HCT116 (cell line): ENCODE measurements around the gene DOP1A. TPM values are rescaled to one million over a fixed set of nuclear protein-coding genes. Genes with fewer than 3 reads are reported as not detected.

Experiments
- ATAC-seq: fragments of 200-7000 bp; cut with Tn5 transposase; 2 replicates; pipeline ENCODE4 v1.9.1; 2020; ENCODE audit warnings: mild to moderate bottlenecking, moderate library complexity
- BruUV-seq: library from RNA; stranded (reverse); fragments of 400-500 nt; replicated peaks from 2 replicates; lab custom pipeline; 2021; lab: Mats Ljungman, UMichigan
- CTCF ChIA-PET: fragments of 300-600 bp; sonication (Branson Sonifier 250); formaldehyde crosslinking; loops from one replicate; lab custom pipeline; 2021; ENCODE audit warnings: antibody characterized with exemption; lab: Charles Lee
- POLR2A ChIA-PET: fragments of 300-600, 350-600 bp; sonication (Branson Sonifier 250); formaldehyde crosslinking; loops from one replicate; lab custom pipeline; 2021; ENCODE audit warnings: antibody characterized with exemption; lab: Charles Lee
- RAD21 ChIA-PET, 2 experiments: fragments of 300-600 bp; sonication (Branson Sonifier 250); formaldehyde crosslinking; loops; one replicate each; lab custom pipeline; 2023; ENCODE audit warnings: low total read pairs in 2 of 2; ENCODE audit not compliant: uncharacterized antibody in 2 of 2, unreplicated experiment in 2 of 2, low non-redundant PET in 1 of 2; lab: Charles Lee
- DNase-seq: peaks from one replicate; pipeline ENCODE4 v3.0.0-alpha.2; 2010; ENCODE audit warnings: low read depth, low spot score
- H2AFZ ChIP-seq: fragments of 200-600 bp; shearing (Covaris generic), sonication (generic); 2 replicates; pipeline ENCODE4 v1.6.1; 2017; ENCODE audit warnings: low read depth, mixed run types, mixed read lengths, antibody characterized with exemption, low read length; ENCODE audit not compliant: poor library complexity, severe bottlenecking
- H3K27ac ChIP-seq: 2 replicates; pipeline ENCODE4 v1.5.1; 2012; ENCODE audit warnings: low read depth, low read length
- H3K27me3 ChIP-seq: fragments of 200-600 bp; sonication (generic); 2 replicates; pipeline ENCODE4 v1.6.1; 2016; ENCODE audit warnings: mixed run types, low read length, mixed read lengths; ENCODE audit not compliant: insufficient read depth
- H3K36me3 ChIP-seq, 2 experiments: fragments of 200-500 bp in 1 of 2; fragments of 200-600 bp in 1 of 2; sonication (Bioruptor generic) in 1 of 2; sonication (generic) in 1 of 2; 2 replicates each; pipeline versions ENCODE4 v1.5.1 to v1.6.1; 2014 to 2016; ENCODE audit warnings: low read length in 2 of 2, inconsistent platforms in 1 of 2, mixed read lengths in 1 of 2, mixed run types in 1 of 2; ENCODE audit not compliant: insufficient read depth in 2 of 2, control insufficient read depth in 1 of 2
- H3K4me1 ChIP-seq, 2 experiments: fragments of 200-600 bp in 1 of 2; sonication (generic) in 1 of 2; 2 replicates each; pipeline versions ENCODE4 v1.5.1 to v1.6.1; 2012 to 2017; ENCODE audit warnings: low read length in 2 of 2, inconsistent platforms in 1 of 2, mild to moderate bottlenecking in 1 of 2, mixed read lengths in 1 of 2, mixed run types in 1 of 2, moderate library complexity in 1 of 2; ENCODE audit not compliant: insufficient read depth in 2 of 2, control insufficient read depth in 1 of 2
- H3K4me2 ChIP-seq: fragments of 200-600 bp; sonication (generic); 2 replicates; pipeline ENCODE4 v1.6.1; 2017; ENCODE audit warnings: mixed run types, low read length, mixed read lengths
- H3K4me3 ChIP-seq, 2 experiments: fragments of 200-600 bp in 1 of 2; sonication (generic) in 1 of 2; replicated peaks in 1 of 2; 2 replicates each; pipeline ENCODE4 v1.5.1; 2011 to 2016; ENCODE audit warnings: low read length in 2 of 2, control low read depth in 1 of 2, low read depth in 1 of 2, mild to moderate bottlenecking in 1 of 2, mixed read lengths in 1 of 2, mixed run types in 1 of 2
- H3K79me2 ChIP-seq: fragments of 200-600 bp; sonication (generic); 2 replicates; pipeline ENCODE4 v1.6.1; 2017; ENCODE audit warnings: mild to moderate bottlenecking, mixed run types, low read length, moderate library complexity, mixed read lengths; ENCODE audit not compliant: insufficient read depth
- H3K9ac ChIP-seq: fragments of 200-600 bp; sonication (generic); 2 replicates; pipeline ENCODE4 v1.6.1; 2016; ENCODE audit warnings: low read length, mixed read lengths
- H3K9me2 ChIP-seq: fragments of 200-600 bp; sonication (generic), shearing (Covaris generic); 2 replicates; pipeline ENCODE4 v1.6.1; 2017; ENCODE audit warnings: mixed run types, mild to moderate bottlenecking, moderate library complexity; ENCODE audit not compliant: insufficient read depth
- H3K9me3 ChIP-seq, 2 experiments: fragments of 200-500 bp in 1 of 2; fragments of 200-600 bp in 1 of 2; sonication (Bioruptor generic) in 1 of 2; sonication (generic) in 1 of 2; 2 replicates each; pipeline ENCODE4 v1.6.1; 2014 to 2017; ENCODE audit warnings: low read length in 2 of 2, mixed read lengths in 2 of 2, inconsistent platforms in 1 of 2, low read depth in 1 of 2, mild to moderate bottlenecking in 1 of 2, mixed run types in 1 of 2, moderate library complexity in 1 of 2; ENCODE audit not compliant: control insufficient read depth in 1 of 2, insufficient read depth in 1 of 2
- H4K20me1 ChIP-seq: fragments of 200-600 bp; sonication (generic), shearing (Covaris generic); 2 replicates; pipeline ENCODE4 v1.6.1; 2017; ENCODE audit warnings: mixed run types, mild to moderate bottlenecking, moderate library complexity; ENCODE audit not compliant: insufficient read depth
- CBX3 ChIP-seq: IDR thresholded peaks from 2 replicates; pipeline ENCODE4 v1.6.1; 2012; ENCODE audit warnings: low read depth
- ELF1 ChIP-seq: IDR thresholded peaks from 2 replicates; pipeline ENCODE4 v1.6.1; 2012; ENCODE audit warnings: low read depth, borderline replicate concordance
- EZH2 ChIP-seq: fragments of 200-600 bp; sonication (generic); IDR thresholded peaks from 2 replicates; pipeline ENCODE4 v1.6.1; 2017; ENCODE audit warnings: antibody characterized with exemption, mixed run types
- EZH2phosphoT487 ChIP-seq: fragments of 200-600 bp; IDR thresholded peaks from 2 replicates; pipeline ENCODE4 v1.6.1; 2018; ENCODE audit warnings: antibody characterized with exemption, borderline replicate concordance
- JUND ChIP-seq: IDR thresholded peaks from 2 replicates; pipeline ENCODE4 v1.6.1; 2012
- SIN3A ChIP-seq: IDR thresholded peaks from 2 replicates; pipeline ENCODE4 v1.6.1; 2012; ENCODE audit warnings: low read depth
- SP1 ChIP-seq: IDR thresholded peaks from 2 replicates; pipeline ENCODE4 v1.6.1; 2012; ENCODE audit warnings: low read depth
- TCF7L2 ChIP-seq: IDR thresholded peaks from 2 replicates; pipeline ENCODE4 v1.7.0; 2011; ENCODE audit warnings: borderline replicate concordance, inconsistent platforms; ENCODE audit not compliant: insufficient read depth, insufficient read length; ENCODE audit errors: extremely low read depth
- YY1 ChIP-seq: IDR thresholded peaks from 2 replicates; pipeline ENCODE4 v1.6.1; 2011; ENCODE audit warnings: low read length, low read depth, moderate library complexity, mild to moderate bottlenecking; ENCODE audit not compliant: insufficient replicate concordance; ENCODE audit errors: extremely low read depth
- ZNF274 ChIP-seq: fragments of 200-500 bp; sonication (Bioruptor generic); IDR thresholded peaks from 2 replicates; pipeline ENCODE4 v1.6.1; 2014; ENCODE audit warnings: mild to moderate bottlenecking, low read depth, low read length, inconsistent platforms
- intact Hi-C: fragments of 100-400 bp; cut with micrococcal nuclease; formaldehyde crosslinking; loops from 2 replicates; pipeline ENCODE4 v1.10.0; 2022
- total RNA-seq: library from RNA; stranded (reverse); gene quantifications from one replicate; pipeline ENCODE4 v1.2.1, GENCODE V29; 2021; ENCODE audit not compliant: unreplicated experiment
- TF ChIP-seq, protein P1 (sequence below): IDR thresholded peaks from 2 replicates; pipeline ENCODE4 v1.6.1; 2012

Gene DOP1A
- total RNA-seq, 1 experiment from 2014 or later = 7.1 TPM

DNA sequence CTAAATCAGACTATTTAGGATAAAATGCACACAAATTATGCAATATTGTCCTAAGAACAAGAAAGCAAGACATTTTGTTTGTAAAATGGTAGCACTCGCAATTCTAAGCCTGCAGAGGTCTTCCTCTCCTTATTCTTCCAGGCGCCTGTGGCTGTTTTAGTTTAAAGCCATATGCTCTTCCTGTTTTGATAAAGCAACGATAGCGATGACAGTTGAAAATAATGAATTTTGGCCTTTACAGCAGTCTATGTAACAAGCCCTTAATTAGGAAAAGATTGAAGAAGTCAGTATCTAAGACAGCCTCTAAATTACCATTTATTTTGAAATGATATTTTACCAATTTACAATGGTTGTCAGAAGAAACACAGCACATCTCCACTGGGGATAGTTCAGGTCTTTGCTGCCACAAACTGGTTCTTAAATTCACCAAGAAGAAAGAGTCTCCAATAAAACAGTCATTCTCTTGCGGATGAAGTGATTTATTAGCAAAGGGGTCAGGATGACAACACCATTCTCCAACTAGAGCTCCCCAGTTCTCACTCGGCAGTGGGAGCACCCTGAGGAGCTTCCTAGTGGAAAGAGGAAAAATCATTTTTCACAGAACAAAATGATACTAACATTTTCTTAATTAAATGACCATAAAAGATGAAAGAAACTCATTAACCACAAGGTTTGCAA lies 23.2 kb upstream of the DOP1A start:
- Histone ChIP-seq H3K4me3 (no peak overlapping the region), H3K27ac (no peak overlapping the region), H3K9me2 (no peaks in the 10 kb centered on the region), H4K20me1 (no peaks in the 10 kb centered on the region), H3K27me3 (no peaks in the 10 kb centered on the region), H3K79me2 (no peaks in the 10 kb centered on the region), H3K4me1 (no peaks in the 10 kb centered on the region), H3K4me2 (no peak overlapping the region), H3K36me3 (peaks cover 0 to 5% of the 10 kb centered on the region in 2 experiments; a peak in 2 of 4 replicates), H3K9ac (no peak overlapping the region), H2AFZ (no peak overlapping the region), H3K9me3 (no peaks in the 10 kb centered on the region)
- no TSS peak for BruUV-seq
- intact Hi-C loops = no loop called here
- ChIA-PET POLR2A (no interaction called here), CTCF (no interaction called here), RAD21 (no interaction called here)
- DNase-seq (no peak), ATAC-seq (no peak)
- TF ChIP-seq EZH2 (no peak), ELF1 (no peak), SIN3A (no peak), TCF7L2 (no peak), ZNF274 (no peak), EZH2phosphoT487 (no peak), SP1 (no peak), JUND (no peak), YY1 (no peak), CBX3 (no peak)
- TF ChIP-seq, protein P1, sequence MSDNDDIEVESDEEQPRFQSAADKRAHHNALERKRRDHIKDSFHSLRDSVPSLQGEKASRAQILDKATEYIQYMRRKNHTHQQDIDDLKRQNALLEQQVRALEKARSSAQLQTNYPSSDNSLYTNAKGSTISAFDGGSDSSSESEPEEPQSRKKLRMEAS = no peak
